Measurements from ENCODE around the gene NLRP10. TPM values are rescaled to one million over a fixed set of nuclear protein-coding genes. Genes with fewer than 3 reads are reported as not detected.

NLRP10 gene
- total RNA-seq, 1 experiment from 2014 or later = 0.77 TPM

- DNase-seq (ENCODE audit: low spot score) (no peak), ATAC-seq (no peak)
- no peaks in the 10 kb centered on the region for H3K9me3 Mint-ChIP-seq
- ChIA-PET CTCF (interaction anchor here (0.6 to 2.7 kb wide), 5 partner anchors 17 to 95 kb away, joined by 3 to 11 read pairs (median 5); partner anchors contain the start of gene EIF3F), POLR2A (no interaction called here)
- H3K4me3 Mint-ChIP-seq = no peak overlapping the region
- no peaks in the 10 kb centered on the region; the same call in 1 of the 2 replicates for H3K27me3 Mint-ChIP-seq (ENCODE audit: low read depth)
- H3K36me3 Mint-ChIP-seq = no peaks in the 10 kb centered on the region
- H3K27ac Mint-ChIP-seq = no peak overlapping the region
- no peaks in the 10 kb centered on the region for H3K4me1 Mint-ChIP-seq
- no peak for TF ChIP-seq ATF1 (CRISPR knock-in tag; IDR thresholded peaks at IDR 0.05)
- no peak for TF ChIP-seq SOX15 (CRISPR knock-in tag; IDR thresholded peaks at IDR 0.05)
- no peak for TF ChIP-seq CTCF (IDR thresholded peaks at IDR 0.05)
Measured at GRCh38 chr11:8004008-8004407, 38.8 kb upstream of the NLRP10 start.

GRCh38 chr11:8003187-8003586 lies 37.9 kb upstream of the NLRP10 start:
- Mint-ChIP-seq H3K27me3 (ENCODE audit: low read depth) (no peaks in the 10 kb centered on the region; the same call in 1 of the 2 replicates), H3K9me3 (no peaks in the 10 kb centered on the region), H3K4me1 (no peaks in the 10 kb centered on the region), H3K36me3 (peaks cover 2% of the 10 kb centered on the region), H3K4me3 (no peak overlapping the region), H3K27ac (no peak overlapping the region)
- CTCF ChIA-PET = interaction anchor here (0.6 to 2.7 kb wide), 7 partner anchors 16 to 170 kb away, joined by 3 to 11 read pairs (median 8); partner anchors contain the start of gene EIF3F
- TF ChIP-seq ZNF138 (CRISPR knock-in tag; conservative IDR thresholded peaks at IDR 0.05) (no peak), ZNF425 (CRISPR knock-in tag; conservative IDR thresholded peaks at IDR 0.05) (no peak), E2F4 (CRISPR knock-in tag; IDR thresholded peaks at IDR 0.05; ENCODE audit: borderline replicate concordance, low read depth) (no peak), SMAD3 (CRISPR knock-in tag; IDR thresholded peaks at IDR 0.05; ENCODE audit: borderline replicate concordance) (no peak), JUN (CRISPR knock-in tag; IDR thresholded peaks at IDR 0.05) (no peak), CDX4 (CRISPR knock-in tag; IDR thresholded peaks at IDR 0.05; ENCODE audit: borderline replicate concordance) (no peak), CBFB (CRISPR knock-in tag; IDR thresholded peaks at IDR 0.05; ENCODE audit: low read depth) (no peak), ZNF263 (CRISPR knock-in tag; IDR thresholded peaks at IDR 0.05; ENCODE audit: low read depth) (no peak), ZNF232 (CRISPR knock-in tag; IDR thresholded peaks at IDR 0.05) (no peak), OVOL2 (CRISPR knock-in tag; IDR thresholded peaks at IDR 0.05; ENCODE audit: borderline replicate concordance) (no peak), GRHL2 (CRISPR knock-in tag; IDR thresholded peaks at IDR 0.05; ENCODE audit: insufficient replicate concordance, severe bottlenecking) (no peak), ZNF671 (CRISPR knock-in tag; IDR thresholded peaks at IDR 0.05) (no peak), ELF4 (CRISPR knock-in tag; IDR thresholded peaks at IDR 0.05; ENCODE audit: low read depth) (no peak), ZNF121 (CRISPR knock-in tag; IDR thresholded peaks at IDR 0.05) (no peak), TEAD4 (CRISPR knock-in tag; IDR thresholded peaks at IDR 0.05) (no peak), ZNF281 (CRISPR knock-in tag; IDR thresholded peaks at IDR 0.05) (no peak), ETV6 (CRISPR knock-in tag; IDR thresholded peaks at IDR 0.05) (no peak)
- ATAC-seq = no peak
- DNase-seq (ENCODE audit: low spot score) = no peak
- POLR2A ChIA-PET = interaction anchor here (0.7 to 0.9 kb wide), 2 partner anchors 83 to 86 kb away, joined by 3 read pairs; no protein-coding TSS in a partner anchor

Data from WTC11 (cell line).